A549 treated with CpdA at 1 μM for 4 hours (cell line): ENCODE data around the gene RPS2. TPM values are rescaled to one million over a fixed set of nuclear protein-coding genes. Genes with fewer than 3 reads are reported as not detected.

Experiments
- total RNA-seq: library from RNA; stranded (reverse); fragments of 200-300 nt; extraction: Qiagen RNA extraction; gene quantifications from 5 replicates; pipeline ENCODE4 v1.2.3, GENCODE V29; 2022; ENCODE audit warnings: low read depth

Gene RPS2
- total RNA-seq, result 3,412 to 5,470 TPM (median 5,215 TPM) in 5 replicates

GRCh38 chr16:1964506-1965395, at the start of gene RPS2:
TSS of gene RPS2 (minus strand) at chr16:1964826. CDS start at chr16:1964625, 201 bp downstream.

DNA sequence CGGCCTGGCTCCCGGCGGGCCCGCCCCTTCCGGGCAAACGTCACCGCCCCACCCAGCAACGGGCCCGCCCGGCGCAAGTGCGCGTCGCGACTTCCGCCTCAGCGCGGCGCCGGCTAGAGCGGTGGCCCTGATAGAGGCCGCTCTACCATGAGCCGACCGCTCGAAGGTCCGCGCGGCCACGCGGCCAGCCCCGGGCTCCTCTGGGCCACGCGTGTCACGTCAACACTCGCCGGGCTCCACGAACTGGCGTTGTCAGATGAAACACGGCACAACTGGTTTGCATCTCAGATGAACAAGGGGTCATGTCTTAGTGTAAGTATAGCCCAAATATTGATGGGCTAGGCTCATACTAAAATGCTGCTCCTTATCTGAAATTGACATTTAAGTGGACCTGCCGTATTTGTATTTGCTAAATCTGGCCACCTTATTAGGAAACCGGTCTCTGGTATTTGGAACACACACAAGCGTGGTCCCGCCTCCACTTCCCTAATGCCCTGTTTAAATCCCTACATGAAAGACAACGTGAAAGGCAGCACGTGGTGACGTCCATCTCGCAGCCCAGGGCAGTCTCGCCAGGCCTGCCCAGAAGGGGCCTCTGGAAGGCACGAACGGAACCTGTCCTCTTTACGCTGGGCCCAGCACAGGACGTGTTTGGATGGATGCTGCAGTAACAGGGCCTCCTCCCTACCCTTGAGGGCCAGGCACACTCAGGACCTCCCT, 45.3 kb upstream of the RPS2 start, which contains the start of gene ZNF598:
Gene ZNF598 (minus strand): TSS at position 31 of the 720 bp plus-strand sequence.

DNA sequence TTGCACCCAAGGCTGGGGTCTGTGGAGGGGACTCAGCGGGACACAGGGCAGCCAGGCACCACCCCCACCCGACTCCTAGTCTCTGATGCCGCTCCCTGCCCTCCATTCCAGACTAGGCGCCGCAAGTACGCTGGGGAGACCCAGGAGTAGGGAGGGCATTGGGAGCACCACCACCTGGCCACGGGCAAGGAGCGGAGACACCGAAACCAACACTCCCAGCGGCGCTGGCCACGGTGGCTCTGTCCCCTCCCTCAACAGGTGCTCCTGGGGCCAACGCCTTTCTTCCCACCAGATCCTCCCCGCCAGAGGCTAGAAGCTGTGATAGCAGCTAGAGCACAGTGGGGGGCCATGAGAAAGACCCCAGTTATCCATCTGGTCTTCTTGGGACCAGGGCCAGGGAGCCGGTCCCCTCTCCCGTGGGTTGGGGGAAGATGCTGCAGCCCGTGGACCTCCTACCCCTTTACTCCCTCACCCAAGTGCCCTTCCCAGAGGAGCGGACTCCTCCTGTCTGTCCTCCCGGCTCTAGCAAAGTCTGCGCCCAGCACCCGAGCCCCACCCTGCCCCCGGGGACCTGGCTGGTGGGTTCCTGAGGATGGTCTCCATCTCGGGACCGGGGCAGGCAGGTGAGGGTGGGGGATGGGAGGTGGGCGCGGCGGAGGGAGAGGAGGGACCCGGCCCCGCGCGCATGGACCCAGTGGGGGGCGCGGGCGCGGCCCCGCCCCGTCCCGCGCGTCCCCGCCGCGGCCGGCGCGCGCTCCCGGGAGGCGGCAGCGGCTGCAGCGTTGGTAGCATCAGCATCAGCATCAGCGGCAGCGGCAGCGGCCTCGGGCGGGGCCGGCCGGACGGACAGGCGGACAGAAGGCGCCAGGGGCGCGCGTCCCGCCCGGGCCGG, 24.8 kb upstream of the RPS2 start, which contains the start of gene SYNGR3:
Gene SYNGR3 (plus strand): TSS at position 762 of the 892 bp plus-strand sequence. CDS start 133 bp downstream, outside the sequence.

DNA sequence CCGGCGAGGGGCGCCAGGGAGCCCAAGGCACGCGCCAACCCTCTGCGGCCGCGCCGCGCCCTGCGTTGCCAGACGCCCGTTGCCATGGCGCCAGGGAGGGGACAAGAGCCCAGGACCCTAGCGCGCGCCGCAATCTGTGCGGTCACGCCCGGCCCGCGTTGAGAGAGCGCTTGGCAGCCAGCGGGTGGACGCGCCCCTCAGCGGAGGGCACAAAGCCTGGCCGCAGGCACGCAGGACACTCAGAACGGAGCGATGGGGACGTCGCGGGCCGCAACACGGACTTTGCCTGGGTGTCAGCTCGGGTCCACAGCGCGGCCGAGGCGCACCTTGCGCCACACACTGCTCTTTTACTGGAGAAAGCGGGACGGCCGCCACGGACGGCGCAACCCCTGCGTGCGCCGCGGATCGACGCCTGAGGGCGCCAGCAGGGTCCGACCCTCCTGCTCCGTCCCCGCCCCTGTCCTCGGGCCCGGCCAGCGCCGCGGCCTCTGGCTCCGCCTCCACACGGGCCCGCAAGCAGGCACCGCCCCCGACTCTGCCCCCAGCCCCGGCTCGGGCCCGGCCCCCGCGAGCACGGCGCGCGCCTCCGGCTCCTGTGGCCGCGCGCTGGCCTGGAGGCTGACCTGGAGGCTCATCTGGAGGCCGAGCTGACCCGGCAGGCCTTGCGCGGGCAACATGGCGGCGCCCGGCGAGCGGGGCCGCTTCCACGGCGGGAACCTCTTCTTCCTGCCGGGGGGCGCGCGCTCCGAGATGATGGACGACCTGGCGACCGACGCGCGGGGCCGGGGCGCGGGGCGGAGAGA, 19.1 kb upstream of the RPS2 start, which contains the start of gene GFER:
Gene GFER (plus strand): TSS at position 650 of the 803 bp plus-strand sequence. CDS start 26 bp downstream, at position 676.

GRCh38 chr16:1981398-1981836, 16.8 kb upstream of the RPS2 start, which contains the start of gene NOXO1:
TSS of gene NOXO1 (minus strand) at chr16:1981469. CDS start at chr16:1981179, 290 bp downstream.

GRCh38 chr16:1971796-1972489, 7.3 kb upstream of the RPS2 start, which contains the start of gene TBL3:
TSS of gene TBL3 (plus strand) at chr16:1972053. CDS start at chr16:1972165, 112 bp downstream.

GRCh38 chr16:1966460-1966859, 1.8 kb upstream of the RPS2 start, which contains the start of gene RNF151:
TSS of gene RNF151 (plus strand) at chr16:1966856. CDS start at chr16:1966882, 26 bp downstream.

DNA sequence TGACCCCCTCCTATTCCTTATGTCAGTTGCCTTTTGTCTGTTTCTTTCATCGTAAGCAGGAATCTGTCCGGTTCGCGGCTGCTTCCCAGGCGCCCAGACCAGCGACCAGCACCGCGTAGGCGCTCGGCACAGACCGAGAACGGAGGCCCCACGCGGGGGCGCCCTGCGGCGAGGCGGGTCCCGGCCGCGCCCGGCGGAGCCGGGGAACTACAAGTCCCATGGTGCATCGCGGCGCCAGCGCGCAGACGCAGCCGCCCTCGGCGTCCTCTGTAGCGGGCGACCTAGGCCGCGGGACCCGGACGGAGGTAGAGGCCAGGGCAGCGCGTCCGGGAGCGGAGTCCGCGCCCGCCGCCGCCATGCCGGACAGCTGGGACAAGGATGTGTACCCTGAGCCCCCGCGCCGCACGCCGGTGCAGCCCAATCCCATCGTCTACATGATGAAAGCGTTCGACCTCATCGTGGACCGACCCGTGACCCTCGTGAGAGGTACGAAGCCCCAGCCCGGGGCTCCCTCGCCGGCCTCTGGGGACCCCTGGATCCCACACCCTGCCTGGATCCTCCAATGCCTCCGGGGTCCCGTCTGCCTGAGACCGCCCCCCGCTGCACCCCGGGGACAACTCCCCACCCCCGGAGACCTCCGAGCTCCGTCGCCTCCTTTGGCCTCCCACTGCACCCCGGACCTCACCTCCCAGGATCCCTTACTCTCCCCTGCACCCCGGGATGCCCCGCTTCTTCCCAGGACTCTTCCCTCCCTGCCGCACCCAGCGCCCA, 5.2 kb downstream of the RPS2 start, which contains the start of gene NDUFB10:
Gene NDUFB10 (plus strand): TSS at position 270 of the 771 bp plus-strand sequence. CDS start 87 bp downstream, at position 357.

DNA sequence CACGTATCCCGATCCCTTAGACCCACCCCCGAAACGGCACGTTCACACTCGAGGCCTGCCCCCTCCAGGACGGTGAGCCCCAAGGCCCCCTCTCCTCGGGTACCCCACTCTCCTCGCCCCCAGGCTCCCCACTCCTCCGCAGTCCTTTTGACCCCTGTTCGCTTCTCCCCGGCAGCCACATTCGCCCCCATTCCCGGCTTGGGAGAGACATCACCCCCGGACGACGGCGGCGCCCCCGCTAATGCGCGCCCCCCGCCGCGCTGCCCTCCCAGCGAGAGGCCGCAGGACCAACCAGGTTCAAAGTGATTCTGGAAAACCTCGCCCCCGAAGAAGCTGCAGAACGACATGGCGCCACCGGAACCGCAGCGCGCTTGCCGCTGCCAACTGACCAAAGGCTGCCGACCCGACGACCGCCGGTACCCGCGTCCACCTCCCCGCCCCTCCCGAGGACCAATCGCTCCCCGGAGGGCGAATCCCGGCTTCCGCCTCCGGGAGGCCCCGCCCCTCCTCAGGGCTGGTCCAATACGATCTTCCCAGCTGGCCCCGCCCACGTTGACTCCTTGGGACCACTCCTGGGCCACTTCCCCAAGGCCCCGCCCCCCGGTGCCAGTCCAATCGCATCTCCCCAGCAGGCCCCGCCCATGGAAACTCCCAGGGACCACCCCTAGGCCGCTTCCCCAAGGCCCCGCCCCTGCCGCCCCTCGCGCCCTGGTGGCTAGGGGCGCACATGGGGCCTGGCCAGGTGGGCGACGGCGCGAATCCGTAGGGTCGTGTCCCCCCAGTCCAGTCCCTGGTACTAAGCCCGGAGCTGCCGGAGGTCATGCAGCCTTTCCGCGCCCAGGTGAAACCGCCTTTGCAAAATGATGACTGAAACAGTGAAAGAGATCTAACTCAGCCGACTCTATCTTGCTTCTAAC, 21.6 kb downstream of the RPS2 start, which contains the start of gene MSRB1:
Gene MSRB1 (minus strand): TSS at position 390 of the 917 bp plus-strand sequence. CDS start 43 bp downstream, at position 347.

GRCh38 chr16:1918351-1919326, 46.0 kb downstream of the RPS2 start, which contains the start of gene HS3ST6:
TSS of gene HS3ST6 (minus strand) at chr16:1918415. CDS start at chr16:1918323, 92 bp downstream.

Other genes with a start within 250 kb of the RPS2 start
- gene NME3, start 193.3 kb downstream of the RPS2 start, total RNA-seq, result 25.3 to 62.4 TPM (median 54.1 TPM) in 5 replicates
- gene EME2, start 192.0 kb downstream of the RPS2 start, total RNA-seq, result 7.4 to 11.9 TPM (median 9.4 TPM) in 5 replicates
- 159 to 264 TPM (median 239 TPM) in 5 replicates for gene MRPS34, start 191.7 kb downstream of the RPS2 start, total RNA-seq
- gene SPSB3, start 182.3 kb downstream of the RPS2 start, total RNA-seq, result 15.8 to 27.6 TPM (median 22.9 TPM) in 5 replicates
- 54.3 to 94.0 TPM (median 82.4 TPM) in 5 replicates for gene NUBP2, start 181.9 kb downstream of the RPS2 start, total RNA-seq
- 0.08 to 0.09 TPM in 2 of 5 replicates, not detected in the others for gene IGFALS, start 171.1 kb downstream of the RPS2 start, total RNA-seq
- gene HAGH, start 138.0 kb downstream of the RPS2 start, total RNA-seq, result 57.1 to 73.9 TPM (median 66.5 TPM) in 5 replicates
- gene FAHD1, start 137.6 kb downstream of the RPS2 start, total RNA-seq, result 41.5 to 50.7 TPM (median 48.3 TPM) in 5 replicates
- gene MEIOB, start 92.7 kb downstream of the RPS2 start, total RNA-seq, result 1.5 to 3.1 TPM (median 1.7 TPM) in 5 replicates
- gene HS3ST6, start 46.4 kb downstream of the RPS2 start, total RNA-seq, result 1.9 to 3.7 TPM (median 3.2 TPM) in 5 replicates
- 24.4 to 35.7 TPM (median 31.6 TPM) in 5 replicates for gene MSRB1, start 21.6 kb downstream of the RPS2 start, total RNA-seq
- gene RPL3L, start 10.1 kb downstream of the RPS2 start, total RNA-seq, result 0.05 TPM in 1 of 5 replicates, not detected in the others
- 247 to 298 TPM (median 257 TPM) in 5 replicates for gene NDUFB10, start 5.3 kb downstream of the RPS2 start, total RNA-seq
- not detected in 5 replicates for gene RNF151, start 2.0 kb upstream of the RPS2 start, total RNA-seq
- 27.7 to 41.2 TPM (median 34.8 TPM) in 5 replicates for gene TBL3, start 7.2 kb upstream of the RPS2 start, total RNA-seq
- gene NOXO1, start 16.6 kb upstream of the RPS2 start, total RNA-seq, result 0.12 to 0.33 TPM (median 0.25 TPM) in 4 of 5 replicates, not detected in the other
- 22.5 to 42.5 TPM (median 40.1 TPM) in 5 replicates for gene GFER, start 19.4 kb upstream of the RPS2 start, total RNA-seq
- 6.3 to 8.3 TPM (median 6.5 TPM) in 5 replicates for gene SYNGR3, start 25.1 kb upstream of the RPS2 start, total RNA-seq
- 45.0 to 61.1 TPM (median 54.0 TPM) in 5 replicates for gene ZNF598, start 45.0 kb upstream of the RPS2 start, total RNA-seq
- gene NPW, start 55.0 kb upstream of the RPS2 start, total RNA-seq, result 0.79 to 1.5 TPM (median 1.2 TPM) in 4 of 5 replicates, not detected in the other
- gene NHERF2, start 62.1 kb upstream of the RPS2 start, total RNA-seq, result 40.0 to 59.6 TPM (median 58.2 TPM) in 5 replicates
- gene NTHL1, start 83.0 kb upstream of the RPS2 start, total RNA-seq, result 32.1 to 53.3 TPM (median 41.7 TPM) in 5 replicates
- 31.5 to 46.9 TPM (median 33.4 TPM) in 5 replicates for gene TSC2, start 83.2 kb upstream of the RPS2 start, total RNA-seq
- gene PKD1, start 171.1 kb upstream of the RPS2 start, total RNA-seq, result 40.0 to 54.4 TPM (median 50.1 TPM) in 5 replicates
- 1.8 to 4.3 TPM (median 4.1 TPM) in 5 replicates for gene RAB26, start 183.8 kb upstream of the RPS2 start, total RNA-seq
- gene TRAF7, start 191.0 kb upstream of the RPS2 start, total RNA-seq, result 42.3 to 59.0 TPM (median 51.2 TPM) in 5 replicates
- gene CASKIN1, start 231.8 kb upstream of the RPS2 start, total RNA-seq, result 0.44 to 3.9 TPM (median 0.57 TPM) in 5 replicates
- 40.2 to 59.3 TPM (median 49.5 TPM) in 5 replicates for gene MLST8, start 240.6 kb upstream of the RPS2 start, total RNA-seq
- 4.4 to 7.2 TPM (median 5.3 TPM) in 5 replicates for gene BRICD5, start 246.0 kb upstream of the RPS2 start, total RNA-seq